Gastrocnemius medialis (tissue), 4 donors: ENCODE measurements around the gene CLCA4. TPM values are rescaled to one million over a fixed set of nuclear protein-coding genes. Genes with fewer than 3 reads are reported as not detected.

ENCODE experiments used
- ATAC-seq, 2 donors: fragments of 150-250 bp; one replicate each; pipeline ENCODE4 v1.9.1; 2016
- DNase-seq, 2 donors: peaks; one replicate each; pipeline ENCODE4 v3.0.0-alpha.2; 2019
- H3K27ac ChIP-seq, 4 donors: fragments of 200-600 bp; sonication (generic); 1 replicate in 1 of 4; 2 replicates in 3 of 4; pipeline ENCODE4 v1.5.1; 2016 to 2018; ENCODE audit warnings: mild to moderate bottlenecking in 2 of 4, moderate library complexity in 1 of 4
- H3K27me3 ChIP-seq, 3 donors: fragments of 200-600 bp; sonication (generic) in 2 of 3; 1 replicate in 1 of 3; 2 replicates in 2 of 3; pipeline versions ENCODE4 v1.5.1 to v1.6.0; 2016 to 2019; ENCODE audit warnings: mild to moderate bottlenecking in 1 of 3, moderate library complexity in 1 of 3
- H3K36me3 ChIP-seq, 2 donors: fragments of 200-600 bp; sonication (generic) in 1 of 2; one replicate each; pipeline ENCODE4 v1.5.1; 2017 to 2018
- H3K4me1 ChIP-seq, 2 donors: fragments of 200-600 bp; sonication (generic) in 1 of 2; one replicate each; pipeline ENCODE4 v1.5.1; 2016 to 2017; ENCODE audit warnings: mild to moderate bottlenecking in 2 of 2
- H3K4me3 ChIP-seq, 4 donors: fragments of 200-600 bp; sonication (generic) in 3 of 4; 1 replicate in 1 of 4; 2 replicates in 3 of 4; pipeline ENCODE4 v1.5.1; 2016 to 2019; ENCODE audit warnings: mild to moderate bottlenecking in 2 of 4
- H3K9me3 ChIP-seq, 3 donors: fragments of 200-600 bp; sonication (generic) in 2 of 3; 1 replicate in 1 of 3; 2 replicates in 2 of 3; pipeline ENCODE4 v1.5.1; 2016 to 2019
- POLR2A ChIP-seq, 2 donors: fragments of 450-650 bp; IDR thresholded peaks; one replicate each; pipeline ENCODE4 v1.6.1; 2017; ENCODE audit warnings: antibody characterized with exemption in 2 of 2, mild to moderate bottlenecking in 2 of 2, moderate library complexity in 2 of 2
- in situ Hi-C, 4 donors: fragments of 200-750 bp; cut with MboI; loops; one replicate each; pipeline versions ENCODE4 v1.15.0 to v1.8.0; 2017; ENCODE audit warnings: low sequenced_read_pairs in 4 of 4
- intact Hi-C: fragments of 100-400 bp; cut with DNase I; formaldehyde crosslinking; loops from one replicate; pipeline ENCODE4 v1.15.1; 2023; ENCODE audit warnings: low total_unique reads
- total RNA-seq, 4 donors: library from RNA; depleted of rRNA; stranded (reverse); fragments of >200 nt; gene quantifications; one replicate each; pipeline versions ENCODE4 v1.1.0 to v1.2.3, GENCODE V29; 2016
- TF ChIP-seq, protein P1 (sequence below), 5 experiments: fragments of 450-650 bp in 3 of 5; fragments of 200-600 bp in 2 of 5; sonication (generic) in 2 of 5; IDR thresholded peaks in 4 of 5; conservative IDR thresholded peaks in 1 of 5; 1 replicate in 4 of 5; 2 replicates in 1 of 5; pipeline ENCODE4 v1.5.1; 2016 to 2019; ENCODE audit warnings: antibody characterized with exemption in 5 of 5, mild to moderate bottlenecking in 3 of 5, moderate library complexity in 3 of 5

Gene CLCA4
- total RNA-seq, 4 donors from 2014 or later = 3.7 TPM; not detected in 3

DNA sequence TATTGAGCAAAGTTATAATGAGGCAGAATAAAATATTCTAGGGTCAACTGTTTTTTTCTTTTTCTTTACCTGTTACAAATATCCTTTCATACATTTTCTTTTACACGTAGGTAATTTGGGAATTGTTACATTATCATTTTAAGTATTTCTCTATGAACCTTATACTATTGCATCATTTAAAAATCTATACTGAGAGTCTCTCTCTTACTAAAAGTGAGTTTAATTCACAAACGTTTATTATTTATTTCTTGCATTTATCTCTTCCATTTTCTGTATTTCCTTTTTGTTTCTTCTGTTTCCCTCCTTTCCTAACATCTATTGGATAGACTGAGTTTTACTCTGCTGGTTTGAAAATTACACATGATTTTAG lies 25.4 kb upstream of the CLCA4 start:
- Histone ChIP-seq H3K9me3 (no peaks in the 10 kb centered on the region), H3K4me1 (no peaks in the 10 kb centered on the region), H3K36me3 (no peaks in the 10 kb centered on the region), H3K27me3 (no peaks in the 10 kb centered on the region), H3K4me3 (no peak overlapping the region), H3K27ac (no peak overlapping the region)
- TF ChIP-seq POLR2A (IDR thresholded peaks at IDR 0.05) = no peak
- TF ChIP-seq, protein P1, sequence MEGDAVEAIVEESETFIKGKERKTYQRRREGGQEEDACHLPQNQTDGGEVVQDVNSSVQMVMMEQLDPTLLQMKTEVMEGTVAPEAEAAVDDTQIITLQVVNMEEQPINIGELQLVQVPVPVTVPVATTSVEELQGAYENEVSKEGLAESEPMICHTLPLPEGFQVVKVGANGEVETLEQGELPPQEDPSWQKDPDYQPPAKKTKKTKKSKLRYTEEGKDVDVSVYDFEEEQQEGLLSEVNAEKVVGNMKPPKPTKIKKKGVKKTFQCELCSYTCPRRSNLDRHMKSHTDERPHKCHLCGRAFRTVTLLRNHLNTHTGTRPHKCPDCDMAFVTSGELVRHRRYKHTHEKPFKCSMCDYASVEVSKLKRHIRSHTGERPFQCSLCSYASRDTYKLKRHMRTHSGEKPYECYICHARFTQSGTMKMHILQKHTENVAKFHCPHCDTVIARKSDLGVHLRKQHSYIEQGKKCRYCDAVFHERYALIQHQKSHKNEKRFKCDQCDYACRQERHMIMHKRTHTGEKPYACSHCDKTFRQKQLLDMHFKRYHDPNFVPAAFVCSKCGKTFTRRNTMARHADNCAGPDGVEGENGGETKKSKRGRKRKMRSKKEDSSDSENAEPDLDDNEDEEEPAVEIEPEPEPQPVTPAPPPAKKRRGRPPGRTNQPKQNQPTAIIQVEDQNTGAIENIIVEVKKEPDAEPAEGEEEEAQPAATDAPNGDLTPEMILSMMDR (IDR thresholded peaks at IDR 0.05 in 4 of 5, conservative IDR thresholded peaks at IDR 0.05 in 1 of 5) = no peak
- intact Hi-C loops (no loop called here), in situ Hi-C loops (no loop called here)
- no peak for DNase-seq
- no peak for ATAC-seq

DNA sequence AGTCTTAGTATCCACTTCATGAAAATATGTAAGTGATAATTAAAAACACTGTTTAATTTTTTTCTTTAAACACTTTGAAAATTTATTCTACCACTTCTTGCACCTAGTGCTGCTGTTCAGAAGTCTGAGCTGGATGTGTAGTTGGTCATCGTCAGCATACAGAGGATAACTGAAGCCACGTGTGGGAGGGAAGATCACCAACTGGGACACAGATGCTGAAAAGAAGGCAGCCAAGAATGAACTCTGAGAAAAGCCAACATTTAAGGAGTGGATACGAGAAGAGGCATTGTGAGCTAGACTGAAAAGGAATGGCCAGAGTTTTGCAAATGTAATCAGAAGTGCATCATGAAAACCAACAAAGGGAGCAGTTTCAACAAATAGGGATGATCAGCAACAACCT lies 24.6 kb upstream of the CLCA4 start:
- H3K27me3 ChIP-seq = no peaks in the 10 kb centered on the region
- in situ Hi-C loops = no loop called here

DNA sequence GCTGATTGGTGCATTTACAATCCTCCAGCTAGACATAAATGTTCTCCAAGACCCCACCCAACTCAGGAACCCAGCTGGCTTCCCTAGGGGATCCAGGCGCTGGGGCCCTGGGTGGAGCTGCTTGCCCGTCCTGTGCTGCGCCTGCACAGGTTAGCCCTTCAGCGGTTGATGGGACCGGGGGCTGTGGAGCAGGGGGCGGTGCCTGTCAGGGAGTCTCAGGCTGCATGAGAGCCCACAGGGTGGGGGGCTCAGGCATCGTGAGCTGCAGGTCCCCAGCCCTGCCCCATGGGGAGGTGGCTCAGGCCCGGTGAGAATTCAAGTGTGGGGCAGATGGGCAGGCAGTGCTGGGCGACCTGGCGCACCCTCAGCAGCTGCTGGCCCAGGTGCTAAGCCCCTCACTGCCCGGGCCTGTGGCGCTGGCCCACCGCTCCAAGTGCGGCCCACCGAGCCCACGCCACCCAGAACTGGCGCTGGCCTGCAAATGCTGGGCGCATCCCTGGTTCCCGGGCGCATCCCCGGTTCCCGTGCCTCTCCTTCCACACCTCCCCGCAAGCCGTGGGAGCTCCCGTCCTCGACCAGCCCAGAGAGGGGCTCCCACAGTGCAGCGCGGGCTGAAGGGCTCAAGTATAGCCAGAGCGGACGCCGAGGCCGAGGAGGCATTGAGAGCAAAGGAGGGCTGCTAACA lies 23.1 kb upstream of the CLCA4 start:
- ATAC-seq (no peak), DNase-seq (no peak)
- intact Hi-C loops = no loop called here
- H3K4me1 ChIP-seq = no peaks in the 10 kb centered on the region
- no peaks in the 10 kb centered on the region for H3K36me3 ChIP-seq
- no peaks in the 10 kb centered on the region for H3K9me3 ChIP-seq
- TF ChIP-seq, protein P1 (IDR thresholded peaks at IDR 0.05 in 4 of 5, conservative IDR thresholded peaks at IDR 0.05 in 1 of 5) = no peak
- no peak for TF ChIP-seq POLR2A (IDR thresholded peaks at IDR 0.05)
- H3K27ac ChIP-seq = no peak overlapping the region
- no peaks in the 10 kb centered on the region for H3K27me3 ChIP-seq
- no peak overlapping the region for H3K4me3 ChIP-seq
- in situ Hi-C loops = no loop called here

More for the DNA sequence above, 24.6 kb upstream of the CLCA4 start:
- intact Hi-C loops = no loop called here
- ATAC-seq (no peak), DNase-seq (no peak)
- no peak overlapping the region for H3K4me3 ChIP-seq
- no peaks in the 10 kb centered on the region for H3K36me3 ChIP-seq
- no peaks in the 10 kb centered on the region for H3K4me1 ChIP-seq
- TF ChIP-seq, protein P1 (IDR thresholded peaks at IDR 0.05 in 4 of 5, conservative IDR thresholded peaks at IDR 0.05 in 1 of 5) = no peak
- TF ChIP-seq POLR2A (IDR thresholded peaks at IDR 0.05) = no peak
- H3K27ac ChIP-seq = no peak overlapping the region
- no peaks in the 10 kb centered on the region for H3K9me3 ChIP-seq

DNA sequence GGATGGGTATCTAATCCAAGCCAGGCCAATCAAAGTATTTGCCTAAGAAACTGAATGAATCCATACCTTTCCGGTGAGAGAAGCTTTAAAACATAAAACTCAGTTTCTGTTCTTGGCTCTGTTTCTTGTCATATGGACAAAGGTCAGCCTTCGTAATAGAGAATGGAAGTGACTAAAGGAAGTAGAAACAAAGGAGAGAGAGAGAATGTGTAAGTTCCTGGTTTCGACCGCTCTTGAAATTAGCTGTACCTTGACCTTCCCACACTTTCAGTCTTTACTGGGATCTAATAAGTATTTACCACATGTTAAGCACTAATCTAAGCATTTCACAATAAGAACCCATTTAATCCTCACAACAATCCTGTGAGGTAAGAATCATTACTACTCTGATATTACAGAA lies 19.6 kb upstream of the CLCA4 start:
- no peak for TF ChIP-seq POLR2A (IDR thresholded peaks at IDR 0.05)
- TF ChIP-seq, protein P1 (IDR thresholded peaks at IDR 0.05 in 4 of 5, conservative IDR thresholded peaks at IDR 0.05 in 1 of 5) = no peak
- Histone ChIP-seq H3K4me3 (no peak overlapping the region), H3K27me3 (no peaks in the 10 kb centered on the region), H3K4me1 (no peaks in the 10 kb centered on the region), H3K27ac (no peak overlapping the region), H3K36me3 (no peaks in the 10 kb centered on the region), H3K9me3 (no peaks in the 10 kb centered on the region)
- DNase-seq = no peak
- in situ Hi-C loops = no loop called here
- intact Hi-C loops = no loop called here
- ATAC-seq = no peak
